Astrocyte (in vitro differentiated cells and primary cell): ENCODE data around the gene RAD52. TPM values are rescaled to one million over a fixed set of nuclear protein-coding genes. Genes with fewer than 3 reads are reported as not detected.
A peak's percentile ranks its signal among the peaks of the same experiment; 100 is the strongest.

Experiments used
- DNase-seq: peaks from one replicate; pipeline ENCODE4 v3.0.0-alpha.2; 2010; ENCODE audit warnings: low read depth
- FAIRE-seq: peaks from 2 replicates; lab custom pipeline; 2011; peaks lifted over from hg19 to GRCh38; lab: Jason Lieb, UNC
- H2AFZ ChIP-seq: 2 replicates; pipeline ENCODE4 v1.6.0; 2012; ENCODE audit warnings: low read depth, low read length, inconsistent platforms
- H3K27ac ChIP-seq: 2 replicates; pipeline ENCODE4 v1.5.1; 2011; ENCODE audit warnings: low read depth, low read length, inconsistent platforms
- H3K27me3 ChIP-seq: 2 replicates; pipeline ENCODE4 v1.6.0; 2011; ENCODE audit warnings: low read length, inconsistent platforms; ENCODE audit not compliant: insufficient read depth
- H3K36me3 ChIP-seq: 2 replicates; pipeline ENCODE4 v1.5.1; 2011; ENCODE audit warnings: low read length, inconsistent platforms; ENCODE audit not compliant: insufficient read depth
- H3K4me1 ChIP-seq: 2 replicates; pipeline ENCODE4 v1.5.1; 2011; ENCODE audit warnings: low read length, inconsistent platforms; ENCODE audit not compliant: insufficient read depth
- H3K4me2 ChIP-seq: 2 replicates; pipeline ENCODE4 v1.6.0; 2012; ENCODE audit warnings: low read length, inconsistent platforms
- H3K4me3 ChIP-seq: 2 replicates; pipeline ENCODE4 v1.5.1; 2011; ENCODE audit warnings: low read depth, mild to moderate bottlenecking, low read length, inconsistent platforms; ENCODE audit not compliant: insufficient read depth
- H3K79me2 ChIP-seq: 2 replicates; pipeline ENCODE4 v1.6.0; 2012; ENCODE audit warnings: mild to moderate bottlenecking, low read length, inconsistent platforms; ENCODE audit not compliant: insufficient read depth
- H3K9ac ChIP-seq: 2 replicates; pipeline ENCODE4 v1.6.0; 2012; ENCODE audit warnings: mild to moderate bottlenecking, low read length, inconsistent platforms
- H3K9me3 ChIP-seq: 2 replicates; pipeline ENCODE4 v1.5.1; 2012; ENCODE audit warnings: low read depth, mild to moderate bottlenecking, low read length, inconsistent platforms; ENCODE audit not compliant: insufficient read depth
- H4K20me1 ChIP-seq: 2 replicates; pipeline ENCODE4 v1.6.0; 2012; ENCODE audit warnings: low read length, inconsistent platforms; ENCODE audit not compliant: insufficient read depth
- H3K27ac Mint-ChIP-seq: one replicate; pipeline ENCODE4 v1.8.0; 2021; ENCODE audit warnings: mild to moderate bottlenecking, mixed read lengths; ENCODE audit not compliant: unreplicated experiment
- H3K27me3 Mint-ChIP-seq: one replicate; pipeline ENCODE4 v1.8.0; 2021; ENCODE audit warnings: low read depth, mixed read lengths; ENCODE audit not compliant: unreplicated experiment
- H3K36me3 Mint-ChIP-seq: one replicate; pipeline ENCODE4 v1.8.0; 2021; ENCODE audit warnings: low read depth, mixed read lengths; ENCODE audit not compliant: unreplicated experiment
- H3K4me1 Mint-ChIP-seq: one replicate; pipeline ENCODE4 v1.8.0; 2021; ENCODE audit warnings: low read depth, mixed read lengths; ENCODE audit not compliant: unreplicated experiment
- H3K4me3 Mint-ChIP-seq: one replicate; pipeline ENCODE4 v1.8.0; 2021; ENCODE audit warnings: mild to moderate bottlenecking, moderate library complexity, mixed read lengths; ENCODE audit not compliant: unreplicated experiment
- H3K9me3 Mint-ChIP-seq: one replicate; pipeline ENCODE4 v1.8.0; 2021; ENCODE audit warnings: mild to moderate bottlenecking, mixed read lengths; ENCODE audit not compliant: unreplicated experiment
- EZH2 ChIP-seq: IDR thresholded peaks from 2 replicates; pipeline ENCODE4 v1.6.1; 2012; ENCODE audit warnings: mild to moderate bottlenecking, low read length, inconsistent platforms; ENCODE audit not compliant: insufficient read depth
- total RNA-seq: library from RNA; stranded (reverse); gene quantifications from 2 replicates; pipeline ENCODE4 v1.2.1, GENCODE V29; 2021
- TF ChIP-seq, protein P1 (sequence below): IDR thresholded peaks from 2 replicates; pipeline ENCODE4 v1.5.1; 2011; ENCODE audit warnings: low read depth, mild to moderate bottlenecking, inconsistent platforms, low read length, moderate library complexity; ENCODE audit not compliant: insufficient read depth

Gene RAD52
- total RNA-seq, 1 donor from 2014 or later, result 11.7 TPM

DNA sequence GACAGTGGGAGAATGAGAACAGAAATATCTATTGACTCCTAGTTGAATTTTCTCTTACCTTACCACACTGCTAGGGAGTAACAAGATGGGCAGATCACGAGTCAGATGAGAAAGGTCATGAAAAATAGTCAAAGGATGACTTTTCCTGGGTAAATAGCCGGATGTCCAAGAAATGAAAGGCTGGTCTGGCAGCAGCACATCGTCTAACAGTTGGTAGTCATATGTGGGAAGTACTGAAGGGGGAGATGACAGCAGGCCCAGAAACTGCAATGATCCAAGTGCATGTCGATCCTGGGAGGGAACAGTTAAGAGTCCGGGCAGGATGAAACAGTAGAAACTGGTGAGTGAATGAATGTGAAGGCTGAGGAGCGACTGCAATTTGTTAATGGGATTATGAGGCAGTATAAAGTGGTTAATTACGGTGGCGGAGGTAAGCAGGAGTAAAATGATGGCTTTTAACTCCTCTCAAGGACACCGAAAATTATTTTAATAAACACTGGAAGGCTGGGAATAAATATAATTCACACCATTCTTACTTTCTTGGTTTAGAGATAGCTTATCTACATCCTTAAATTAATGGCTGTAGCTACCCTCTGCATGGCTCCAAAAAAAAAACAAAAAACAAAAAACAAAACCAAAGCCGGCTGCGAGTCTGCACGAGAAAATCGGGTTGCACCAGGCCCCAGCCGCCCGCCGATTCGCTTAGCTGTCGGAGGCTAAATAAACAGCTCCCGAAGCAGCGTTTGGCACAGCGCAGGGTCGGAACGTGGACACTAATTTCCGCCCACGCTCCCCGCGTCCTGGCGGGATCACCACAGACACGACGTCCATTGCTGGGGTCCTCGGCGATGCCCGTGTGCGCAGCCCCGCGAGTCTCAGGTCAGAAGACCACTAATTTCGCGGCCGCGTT, 40.5 kb upstream of the RAD52 start:
- Histone ChIP-seq H3K9ac (peak overlapping the region; percentile 94), H3K36me3 (no peaks in the 10 kb centered on the region), H2AFZ (peak overlapping the region; percentile 98), H3K4me2 (peak overlapping the region; percentile 96), H3K9me3 (no peaks in the 10 kb centered on the region), H3K4me1 (peaks cover 18% of the 10 kb centered on the region), H3K79me2 (peaks cover 25% of the 10 kb centered on the region), H3K27me3 (no peaks in the 10 kb centered on the region), H3K27ac (peak overlapping the region; percentile 96), H3K4me3 (peak overlapping the region; percentile 75), H4K20me1 (peaks cover 17% of the 10 kb centered on the region)
- H3K27me3 Mint-ChIP-seq, result no peaks in the 10 kb centered on the region
- no peaks in the 10 kb centered on the region for H3K9me3 Mint-ChIP-seq
- H3K4me3 Mint-ChIP-seq, result peak overlapping the region; percentile 85
- DNase-seq (peak; percentile 72), FAIRE-seq (peak; percentile 43)
- peaks cover 3% of the 10 kb centered on the region for H3K36me3 Mint-ChIP-seq
- peak overlapping the region; percentile 44 for H3K27ac Mint-ChIP-seq
- peaks cover 23% of the 10 kb centered on the region for H3K4me1 Mint-ChIP-seq
- TF ChIP-seq, protein P1, sequence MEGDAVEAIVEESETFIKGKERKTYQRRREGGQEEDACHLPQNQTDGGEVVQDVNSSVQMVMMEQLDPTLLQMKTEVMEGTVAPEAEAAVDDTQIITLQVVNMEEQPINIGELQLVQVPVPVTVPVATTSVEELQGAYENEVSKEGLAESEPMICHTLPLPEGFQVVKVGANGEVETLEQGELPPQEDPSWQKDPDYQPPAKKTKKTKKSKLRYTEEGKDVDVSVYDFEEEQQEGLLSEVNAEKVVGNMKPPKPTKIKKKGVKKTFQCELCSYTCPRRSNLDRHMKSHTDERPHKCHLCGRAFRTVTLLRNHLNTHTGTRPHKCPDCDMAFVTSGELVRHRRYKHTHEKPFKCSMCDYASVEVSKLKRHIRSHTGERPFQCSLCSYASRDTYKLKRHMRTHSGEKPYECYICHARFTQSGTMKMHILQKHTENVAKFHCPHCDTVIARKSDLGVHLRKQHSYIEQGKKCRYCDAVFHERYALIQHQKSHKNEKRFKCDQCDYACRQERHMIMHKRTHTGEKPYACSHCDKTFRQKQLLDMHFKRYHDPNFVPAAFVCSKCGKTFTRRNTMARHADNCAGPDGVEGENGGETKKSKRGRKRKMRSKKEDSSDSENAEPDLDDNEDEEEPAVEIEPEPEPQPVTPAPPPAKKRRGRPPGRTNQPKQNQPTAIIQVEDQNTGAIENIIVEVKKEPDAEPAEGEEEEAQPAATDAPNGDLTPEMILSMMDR, result no peak
- no peak for TF ChIP-seq EZH2

DNA sequence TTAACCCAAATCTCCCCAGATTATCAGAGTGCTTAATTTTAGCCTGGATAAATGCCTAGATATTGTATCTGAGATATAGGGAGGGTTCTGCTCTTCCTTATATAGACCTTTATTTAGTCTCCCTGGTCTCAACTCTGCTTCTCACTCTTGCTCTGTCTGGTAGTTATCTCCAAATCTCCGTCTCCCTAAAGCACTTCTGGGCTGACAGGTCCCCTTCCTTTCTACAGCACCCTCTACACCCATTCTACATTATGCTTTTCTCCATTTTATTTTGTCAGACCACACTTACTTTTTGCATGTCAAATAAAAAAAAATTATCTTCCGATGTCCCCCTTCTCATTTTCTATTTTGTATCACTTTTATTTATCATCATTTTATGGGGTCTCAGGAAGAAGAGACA, 39.6 kb upstream of the RAD52 start:
- peak overlapping the region; percentile 85 for H3K4me3 Mint-ChIP-seq
- Histone ChIP-seq H3K4me2 (peak overlapping the region; percentile 96), H2AFZ (no peak overlapping the region), H3K36me3 (no peaks in the 10 kb centered on the region), H3K9me3 (no peaks in the 10 kb centered on the region), H3K4me1 (peaks cover 18% of the 10 kb centered on the region), H3K79me2 (peaks cover 20% of the 10 kb centered on the region), H3K27ac (no peak overlapping the region), H3K27me3 (no peaks in the 10 kb centered on the region), H4K20me1 (peaks cover 13% of the 10 kb centered on the region), H3K4me3 (no peak overlapping the region), H3K9ac (peak overlapping the region; percentile 94)
- peak overlapping the region; percentile 44 for H3K27ac Mint-ChIP-seq
- no peaks in the 10 kb centered on the region for H3K27me3 Mint-ChIP-seq
- peaks cover 23% of the 10 kb centered on the region for H3K4me1 Mint-ChIP-seq
- peaks cover 3% of the 10 kb centered on the region for H3K36me3 Mint-ChIP-seq
- TF ChIP-seq, protein P1, result no peak
- TF ChIP-seq EZH2, result no peak
- no peaks in the 10 kb centered on the region for H3K9me3 Mint-ChIP-seq
- FAIRE-seq (no peak), DNase-seq (no peak)

DNA sequence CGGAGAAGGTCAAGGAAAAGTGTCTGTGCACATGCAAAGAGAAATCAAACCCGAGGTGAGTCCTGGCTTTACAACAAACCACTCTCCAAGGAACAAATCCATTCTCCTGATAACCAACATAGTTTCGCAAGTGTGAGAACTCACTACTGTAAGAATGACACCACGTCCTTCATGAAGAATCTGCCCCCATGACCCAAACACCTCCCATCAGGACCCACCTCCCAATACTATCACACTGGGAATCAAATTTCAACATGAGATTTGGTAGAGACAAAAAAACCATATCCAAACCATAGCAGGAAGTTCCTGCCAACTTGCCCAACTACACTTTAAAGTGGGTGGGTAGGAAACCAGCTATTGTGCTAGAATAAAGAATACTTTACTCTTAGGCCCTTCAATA, 39.2 kb upstream of the RAD52 start:
- Mint-ChIP-seq H3K27me3 (no peaks in the 10 kb centered on the region), H3K9me3 (no peaks in the 10 kb centered on the region), H3K4me1 (peaks cover 25% of the 10 kb centered on the region), H3K27ac (peak overlapping the region; percentile 44), H3K36me3 (peaks cover 3% of the 10 kb centered on the region), H3K4me3 (peak overlapping the region; percentile 85)
- no peak for TF ChIP-seq EZH2
- TF ChIP-seq, protein P1, result no peak
- Histone ChIP-seq H2AFZ (no peak overlapping the region), H3K9me3 (no peaks in the 10 kb centered on the region), H3K4me2 (no peak overlapping the region), H3K36me3 (no peaks in the 10 kb centered on the region), H3K79me2 (peaks cover 19% of the 10 kb centered on the region), H3K27ac (no peak overlapping the region), H3K9ac (no peak overlapping the region), H4K20me1 (peaks cover 12% of the 10 kb centered on the region), H3K4me1 (peaks cover 18% of the 10 kb centered on the region), H3K27me3 (no peaks in the 10 kb centered on the region), H3K4me3 (no peak overlapping the region)
- FAIRE-seq (no peak), DNase-seq (no peak)
